IMR-90 (cell line): Measurements from ENCODE around the gene EGLN3.

Source experiments
- BHLHE40 ChIP-seq: fragments of 150-350 bp; IDR thresholded peaks from 2 replicates; pipeline ENCODE4 v1.6.1; 2016; ENCODE audit warnings: mild to moderate bottlenecking, low read depth, low read length
- CTCF ChIP-seq: conservative IDR thresholded peaks from 2 replicates; pipeline ENCODE4 v1.5.1; 2012; ENCODE audit warnings: mild to moderate bottlenecking, low read depth, low read length, improper control_type of control experiment
- ELK1 ChIP-seq: fragments of 150-350 bp; IDR thresholded peaks from 2 replicates; pipeline ENCODE4 v1.6.1; 2016; ENCODE audit warnings: low read depth, mild to moderate bottlenecking, low read length, moderate library complexity, borderline replicate concordance
- MAZ ChIP-seq: IDR thresholded peaks from 2 replicates; pipeline ENCODE4 v1.6.1; 2012; ENCODE audit warnings: low read depth, mild to moderate bottlenecking, low read length, improper control_type of control experiment, moderate library complexity, borderline replicate concordance
- NFE2L2 ChIP-seq: fragments of 150-350 bp; IDR thresholded peaks from 2 replicates; pipeline ENCODE4 v1.6.1; 2016; ENCODE audit warnings: low read depth, mild to moderate bottlenecking, low read length
- POLR2A ChIP-seq: IDR thresholded peaks from 2 replicates; pipeline ENCODE4 v1.6.1; 2012; ENCODE audit warnings: mild to moderate bottlenecking, low read depth, low read length
- RAD21 ChIP-seq: IDR thresholded peaks from 2 replicates; pipeline ENCODE4 v1.6.1; 2012; ENCODE audit warnings: low read length, improper control_type of control experiment
- RCOR1 ChIP-seq: IDR thresholded peaks from 2 replicates; pipeline ENCODE4 v1.6.1; 2012; ENCODE audit warnings: mild to moderate bottlenecking, low read length, improper control_type of control experiment; ENCODE audit not compliant: insufficient replicate concordance
- RFX5 ChIP-seq: IDR thresholded peaks from 2 replicates; pipeline ENCODE4 v1.8.0; 2012; ENCODE audit warnings: low read depth, mild to moderate bottlenecking, low read length, moderate library complexity
- SMC3 ChIP-seq: fragments of 150-350 bp; IDR thresholded peaks from 2 replicates; pipeline ENCODE4 v1.6.1; 2016; ENCODE audit warnings: low read depth, mild to moderate bottlenecking, antibody characterized with exemption, low read length, moderate library complexity
- TF ChIP-seq, protein P1 (sequence below): fragments of 150-350 bp; IDR thresholded peaks from 2 replicates; pipeline ENCODE4 v1.6.1; 2017; ENCODE audit warnings: mild to moderate bottlenecking, antibody characterized with exemption, low read length, low read depth

- no peak for TF ChIP-seq CTCF
- no peak for TF ChIP-seq POLR2A
- TF ChIP-seq ELK1: no peak
- no peak for TF ChIP-seq RAD21
- no peak for TF ChIP-seq BHLHE40
- TF ChIP-seq SMC3: no peak
- TF ChIP-seq RFX5: no peak
- no peak for TF ChIP-seq MAZ
- TF ChIP-seq RCOR1: no peak
- TF ChIP-seq, protein P1, sequence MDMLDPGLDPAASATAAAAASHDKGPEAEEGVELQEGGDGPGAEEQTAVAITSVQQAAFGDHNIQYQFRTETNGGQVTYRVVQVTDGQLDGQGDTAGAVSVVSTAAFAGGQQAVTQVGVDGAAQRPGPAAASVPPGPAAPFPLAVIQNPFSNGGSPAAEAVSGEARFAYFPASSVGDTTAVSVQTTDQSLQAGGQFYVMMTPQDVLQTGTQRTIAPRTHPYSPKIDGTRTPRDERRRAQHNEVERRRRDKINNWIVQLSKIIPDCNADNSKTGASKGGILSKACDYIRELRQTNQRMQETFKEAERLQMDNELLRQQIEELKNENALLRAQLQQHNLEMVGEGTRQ: no peak
- no peak for TF ChIP-seq NFE2L2
Observed at GRCh38 chr14:33933386-33933933, 17.4 kb downstream of the EGLN3 start.
